Hepatocyte (in vitro differentiated cells): Measurements from ENCODE around the gene NPDC1. TPM values are rescaled to one million over a fixed set of nuclear protein-coding genes. Genes with fewer than 3 reads are reported as not detected.

ENCODE experiments used
- DNase-seq: peaks from one replicate; pipeline ENCODE4 v3.0.0-alpha.2; 2016; ENCODE audit warnings: low spot score
- H2AFZ ChIP-seq: fragments of 200-600 bp; sonication (generic); 2 replicates; pipeline ENCODE4 v1.6.0; 2016; ENCODE audit warnings: antibody characterized with exemption, mild to moderate bottlenecking
- H3K27ac ChIP-seq: fragments of 200-600 bp; sonication (generic); 2 replicates; pipeline ENCODE4 v1.5.1; 2016; ENCODE audit warnings: mild to moderate bottlenecking
- H3K27me3 ChIP-seq: fragments of 200-600 bp; sonication (generic); 2 replicates; pipeline ENCODE4 v1.6.1; 2016
- H3K36me3 ChIP-seq: fragments of 200-600 bp; sonication (generic); replicated peaks from 2 replicates; pipeline ENCODE4 v1.5.1; 2016; ENCODE audit warnings: low read depth; ENCODE audit not compliant: insufficient read depth
- H3K4me1 ChIP-seq: fragments of 200-600 bp; sonication (generic); 2 replicates; pipeline ENCODE4 v1.5.1; 2016; ENCODE audit warnings: mild to moderate bottlenecking, moderate library complexity; ENCODE audit not compliant: insufficient read depth
- H3K4me2 ChIP-seq: fragments of 200-600 bp; sonication (generic); 2 replicates; pipeline ENCODE4 v1.6.0; 2016
- H3K4me3 ChIP-seq: fragments of 200-600 bp; sonication (generic); 2 replicates; pipeline ENCODE4 v1.5.1; 2016; ENCODE audit warnings: mild to moderate bottlenecking
- H3K79me2 ChIP-seq: fragments of 200-600 bp; sonication (generic); 2 replicates; pipeline ENCODE4 v1.6.0; 2017; ENCODE audit warnings: mild to moderate bottlenecking
- H3K9me2 ChIP-seq: fragments of 200-600 bp; sonication (generic); replicated peaks from 2 replicates; pipeline ENCODE4 v1.6.0; 2017; ENCODE audit warnings: mild to moderate bottlenecking; ENCODE audit not compliant: insufficient read depth
- H3K9me3 ChIP-seq: fragments of 200-600 bp; sonication (generic); 2 replicates; pipeline ENCODE4 v1.5.1; 2016; ENCODE audit warnings: low read depth, mild to moderate bottlenecking
- H4K20me1 ChIP-seq: fragments of 200-600 bp; sonication (generic); 2 replicates; pipeline ENCODE4 v1.6.0; 2016; ENCODE audit warnings: mild to moderate bottlenecking; ENCODE audit not compliant: insufficient read depth, poor library complexity, severe bottlenecking
- CTCF ChIP-seq: fragments of 200-600 bp; sonication (generic); IDR thresholded peaks from 2 replicates; pipeline ENCODE4 v1.5.1; 2016; ENCODE audit warnings: antibody characterized with exemption, mild to moderate bottlenecking; ENCODE audit not compliant: poor library complexity
- EZH2 ChIP-seq: fragments of 200-600 bp; sonication (generic); IDR thresholded peaks from 2 replicates; pipeline ENCODE4 v1.6.1; 2016; ENCODE audit warnings: antibody characterized with exemption, mild to moderate bottlenecking, borderline replicate concordance
- EZH2phosphoT487 ChIP-seq: fragments of 200-600 bp; sonication (generic); IDR thresholded peaks from one replicate; pipeline ENCODE4 v1.6.1; 2018; ENCODE audit warnings: antibody characterized with exemption, mild to moderate bottlenecking, low read depth, moderate library complexity; ENCODE audit not compliant: unreplicated experiment, severe bottlenecking
- WGBS: methylation state at CpG from one replicate; pipeline ENCODE4 v1.1.6; 2016; ENCODE audit warnings: low lambda C conversion rate; ENCODE audit errors: missing lambda C conversion rate; 5-methylcytosine and 5-hydroxymethylcytosine counted together
- polyA plus RNA-seq: library from polyadenylated mRNA; unstranded; fragments of >200 nt; fragmentation: Nextera tagmentation; extraction: Ambion mirVana; gene quantifications from 2 replicates; pipeline ENCODE4 v1.2.1, GENCODE V29; 2016
- total RNA-seq: library from RNA; depleted of rRNA; stranded (reverse); fragments of >200 nt; gene quantifications from 2 replicates; pipeline ENCODE4 v1.2.3, GENCODE V29; 2014

NPDC1 gene
- total and polyA plus RNA-seq, 2 experiments from 2014 or later = 12.7 to 72.7 TPM

GRCh38 chr9:137042751-137043727, 2.9 kb downstream of the NPDC1 start:
- Histone ChIP-seq H3K4me3 (no peak overlapping the region), H3K79me2 (peaks cover 3% of the 10 kb centered on the region), H3K9me3 (no peaks in the 10 kb centered on the region), H3K4me2 (no peak overlapping the region), H4K20me1 (peaks cover 13% of the 10 kb centered on the region), H3K4me1 (peaks cover 5% of the 10 kb centered on the region), H3K9me2 (no peaks in the 10 kb centered on the region), H3K36me3 (no peaks in the 10 kb centered on the region), H3K27me3 (peaks cover 15% of the 10 kb centered on the region), H3K27ac (no peak overlapping the region), H2AFZ (no peak overlapping the region)
- TF ChIP-seq EZH2 (no peak), CTCF (no peak)
- DNase-seq = no peak
- 91% methylated on average over 31 of the region's 36 CpGs for WGBS

- Histone ChIP-seq H4K20me1 (peaks cover 13% of the 10 kb centered on the region), H3K9me2 (no peaks in the 10 kb centered on the region), H3K9me3 (no peaks in the 10 kb centered on the region), H3K4me3 (no peak overlapping the region), H3K27me3 (peaks cover 10% of the 10 kb centered on the region), H3K4me1 (peaks cover 1% of the 10 kb centered on the region), H3K36me3 (no peaks in the 10 kb centered on the region), H3K79me2 (peaks cover 3% of the 10 kb centered on the region), H2AFZ (no peak overlapping the region), H3K4me2 (no peak overlapping the region), H3K27ac (no peak overlapping the region)
- DNase-seq = no peak
- WGBS = 79% methylated on average over 16 of the region's 16 CpGs
- TF ChIP-seq CTCF = no peak
- TF ChIP-seq EZH2phosphoT487 = no peak
- TF ChIP-seq EZH2 = no peak
Measured at GRCh38 chr9:137041124-137041523, 4.9 kb downstream of the NPDC1 start.

- 99% methylated on average over 10 of the region's 23 CpGs for WGBS
- DNase-seq = no peak
- peaks cover 3% of the 10 kb centered on the region for H3K79me2 ChIP-seq
Measured at GRCh38 chr9:137040568-137040967, 5.4 kb downstream of the NPDC1 start.

GRCh38 chr9:137039611-137040366, 6.2 kb downstream of the NPDC1 start:
- H3K79me2 ChIP-seq = peaks cover 3% of the 10 kb centered on the region
- H3K36me3 ChIP-seq = no peaks in the 10 kb centered on the region
- WGBS = 93% methylated on average over 18 of the region's 32 CpGs
- H3K27me3 ChIP-seq = peaks cover 5% of the 10 kb centered on the region
- H3K4me1 ChIP-seq = no peaks in the 10 kb centered on the region
- TF ChIP-seq CTCF (no peak), EZH2phosphoT487 (no peak), EZH2 (no peak)
- no peak overlapping the region for H3K4me3 ChIP-seq
- no peak overlapping the region for H3K27ac ChIP-seq
- H4K20me1 ChIP-seq = peaks cover 11% of the 10 kb centered on the region
- H2AFZ ChIP-seq = no peak overlapping the region
- no peaks in the 10 kb centered on the region for H3K9me2 ChIP-seq
- H3K4me2 ChIP-seq = no peak overlapping the region
- no peak for DNase-seq
- no peaks in the 10 kb centered on the region for H3K9me3 ChIP-seq

More at GRCh38 chr9:137040568-137040967, 5.4 kb downstream of the NPDC1 start:
- Histone ChIP-seq H2AFZ (no peak overlapping the region), H3K27me3 (peaks cover 10% of the 10 kb centered on the region), H3K9me2 (no peaks in the 10 kb centered on the region), H3K27ac (no peak overlapping the region), H3K36me3 (no peaks in the 10 kb centered on the region), H3K4me3 (no peak overlapping the region), H3K9me3 (no peaks in the 10 kb centered on the region), H4K20me1 (peaks cover 13% of the 10 kb centered on the region), H3K4me2 (no peak overlapping the region), H3K4me1 (no peaks in the 10 kb centered on the region)
- TF ChIP-seq EZH2phosphoT487 = no peak
- no peak for TF ChIP-seq EZH2
